HG03139 (cell line): Measurements from ENCODE around the gene FAM184A.

Source experiments
- ATAC-seq: cut with Tn5 transposase; IDR thresholded peaks from one replicate; pipeline ENCODE4 v1.9.1; 2021; ENCODE audit not compliant: unreplicated experiment

FAM184A gene

DNA sequence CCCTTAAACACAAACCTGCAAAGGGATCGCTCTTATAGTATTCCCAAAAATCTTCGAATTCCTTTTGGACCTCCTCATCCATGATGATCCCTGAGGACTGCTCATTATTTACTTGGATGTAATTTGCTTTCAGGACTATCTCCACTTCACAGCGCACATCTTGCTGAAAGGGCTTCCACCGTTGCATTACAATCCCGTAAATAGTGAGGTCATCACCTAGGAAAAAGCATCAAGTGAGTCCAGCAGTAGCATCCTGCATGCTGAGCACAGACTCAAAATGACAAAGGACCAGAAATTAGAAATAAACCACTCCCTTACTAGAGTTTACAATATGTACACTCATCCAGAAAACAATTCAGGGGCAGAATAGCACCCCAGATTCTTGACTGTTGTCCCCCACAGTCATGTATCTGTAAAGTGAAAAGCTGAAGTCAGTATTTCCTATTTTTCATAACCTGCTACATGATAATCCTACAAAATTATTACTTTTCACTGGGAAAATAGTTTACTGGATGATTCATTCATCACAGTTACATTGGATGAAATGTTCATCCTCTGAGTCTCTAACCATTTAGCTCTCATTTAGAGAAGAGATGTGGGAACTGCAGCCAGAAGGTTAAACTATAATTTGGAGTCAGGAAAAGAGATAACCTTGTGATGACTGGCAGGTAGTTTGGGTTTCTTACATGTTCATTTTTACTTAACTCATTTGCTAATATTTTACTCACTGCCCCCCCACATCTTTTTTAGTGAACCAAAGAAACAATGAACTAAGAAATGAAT lies 160.7 kb downstream of the FAM184A start:
- no peak for ATAC-seq

- no peak for ATAC-seq
These were observed 163.9 kb downstream of the FAM184A start for GRCh38 chr6:118914598-118914997.

DNA sequence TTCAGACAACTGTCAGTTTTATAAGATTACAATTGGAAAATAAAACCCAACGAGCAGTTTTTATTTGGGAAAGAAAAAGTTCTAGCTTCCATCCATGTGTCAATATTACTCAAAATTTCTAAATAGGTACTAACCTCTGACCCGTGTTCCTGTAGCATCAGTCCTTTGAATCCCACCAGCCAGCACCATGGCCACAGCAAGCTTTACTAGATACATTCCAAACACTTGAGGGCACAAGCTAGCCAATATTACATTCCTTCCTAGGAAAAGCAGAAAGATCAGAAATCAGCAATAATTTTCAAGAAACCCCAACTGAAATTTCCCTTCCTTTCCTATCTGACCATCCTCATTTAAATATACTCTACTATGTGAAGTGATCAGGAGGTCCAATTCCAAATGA lies 165.3 kb downstream of the FAM184A start:
- no peak for ATAC-seq

GRCh38 chr6:118912646-118913045 lies 165.8 kb downstream of the FAM184A start:
- no peak for ATAC-seq
